Globus pallidus (tissue), 1 donor: Measurements from ENCODE around the gene CALR.
"Not testable (repeated sequence)": the region's sequence is repeated elsewhere in the genome, so short reads cannot be mapped to it uniquely, and the experiment has no call there.

ENCODE experiments used
- DNase-seq: peaks from one replicate; pipeline ENCODE4 v3.0.0-alpha.2; 2015; ENCODE audit warnings: low spot score

CALR gene

GRCh38 chr19:12952488-12953137 is 14.2 kb downstream of the CALR start:
- DNase-seq = no peak

GRCh38 chr19:12953138-12953798 is 14.9 kb downstream of the CALR start:
- DNase-seq = peak; percentile 81

GRCh38 chr19:12953799-12954611 is 15.6 kb downstream of the CALR start:
- DNase-seq = no peak

- no peak for DNase-seq
Measured at GRCh38 chr19:12954612-12954962, 16.2 kb downstream of the CALR start.

GRCh38 chr19:12955575-12955974 is 17.2 kb downstream of the CALR start:
- not testable (repeated sequence) for DNase-seq

GRCh38 chr19:12955996-12956395 is 17.6 kb downstream of the CALR start:
- DNase-seq = no peak

- DNase-seq = peak; percentile 63
Measured at GRCh38 chr19:12956446-12957388, 18.3 kb downstream of the CALR start, which contains the start of gene GADD45GIP1. Gene GADD45GIP1 (minus strand): TSS chr19:12957223. CDS start chr19:12957212, 11 bp downstream.

- DNase-seq = not testable (repeated sequence)
Measured at GRCh38 chr19:12957389-12957952, 19.1 kb downstream of the CALR start.

GRCh38 chr19:12959481-12959880 is 21.1 kb downstream of the CALR start:
- no peak for DNase-seq

- peak; percentile 63 for DNase-seq
Measured at GRCh38 chr19:12965017-12965811, 26.8 kb downstream of the CALR start.

- no peak for DNase-seq
Measured at GRCh38 chr19:12965812-12966135, 27.4 kb downstream of the CALR start.

GRCh38 chr19:12967907-12968306 is 29.5 kb downstream of the CALR start:
- no peak for DNase-seq

- DNase-seq = peak; percentile 48
Measured at GRCh38 chr19:12969292-12969988, 31.0 kb downstream of the CALR start, which contains the start of gene DAND5. Gene DAND5 (plus strand): TSS chr19:12969576. CDS start chr19:12969661, 85 bp downstream.

GRCh38 chr19:12970070-12970820 is 31.8 kb downstream of the CALR start:
- DNase-seq = no peak

- no peak for DNase-seq
Measured at GRCh38 chr19:12973236-12973635, 34.8 kb downstream of the CALR start.

- no peak for DNase-seq
Measured at GRCh38 chr19:12974301-12975220, 36.2 kb downstream of the CALR start.

GRCh38 chr19:12975221-12975741 is 36.9 kb downstream of the CALR start:
- DNase-seq = no peak

- not testable (repeated sequence) for DNase-seq
Measured at GRCh38 chr19:12976109-12976508, 37.7 kb downstream of the CALR start.
